Activated naive CD4-positive, alpha-beta T cell treated with anti-CD3 and anti-CD28 coated beads, Interleukin-2, amount 10 ng/mL, durations not matched to agents 7 days and 5 days (primary cell): ENCODE data around the gene ACOXL.
A peak's percentile ranks its signal among the peaks of the same experiment; 100 is the strongest.
"Not testable (repeated sequence)": the region's sequence is repeated elsewhere in the genome, so short reads cannot be mapped to it uniquely, and the experiment has no call there.

ENCODE experiments used
- CTCF ChIA-PET: fragments of 350-600 bp; sonication (Branson Sonifier 250); formaldehyde crosslinking; loops from one replicate; lab custom pipeline; 2021; ENCODE audit warnings: antibody characterized with exemption; lab: Charles Lee
- DNase-seq: peaks from one replicate; pipeline ENCODE4 v3.0.0-alpha.2; 2020
- H3K27ac Mint-ChIP-seq: one replicate; pipeline ENCODE4 v1.8.0; 2021; ENCODE audit warnings: mild to moderate bottlenecking, moderate library complexity, mixed read lengths
- H3K27me3 Mint-ChIP-seq: one replicate; pipeline ENCODE4 v1.8.0; 2021; ENCODE audit warnings: mild to moderate bottlenecking, mixed read lengths
- H3K36me3 Mint-ChIP-seq: one replicate; pipeline ENCODE4 v1.8.0; 2021; ENCODE audit warnings: mixed read lengths
- H3K4me1 Mint-ChIP-seq: one replicate; pipeline ENCODE4 v1.8.0; 2021; ENCODE audit warnings: mixed read lengths
- H3K4me3 Mint-ChIP-seq: one replicate; pipeline ENCODE4 v1.8.0; 2021; ENCODE audit warnings: mild to moderate bottlenecking, moderate library complexity, mixed read lengths
- H3K9me3 Mint-ChIP-seq: one replicate; pipeline ENCODE4 v1.8.0; 2021; ENCODE audit warnings: mixed read lengths

ACOXL gene

GRCh38 chr2:110732422-110733413 is at the start of gene ACOXL:
ACOXL (plus strand) TSS chr2:110732573; CDS start chr2:110768390, 35,817 bp downstream.
- Mint-ChIP-seq H3K4me3 (peak within 1 kb of the TSS; percentile 29), H3K4me1 (peaks cover 13% of the 10 kb centered on the region)
- peak; percentile 39 for DNase-seq

GRCh38 chr2:110682872-110683271 is 49.5 kb upstream of the ACOXL start:
- CTCF ChIA-PET: no interaction called here
- Mint-ChIP-seq H3K27ac (no peak overlapping the region), H3K27me3 (peaks cover 45% of the 10 kb centered on the region), H3K36me3 (no peaks in the 10 kb centered on the region), H3K9me3 (peaks cover 4% of the 10 kb centered on the region), H3K4me3 (no peak overlapping the region), H3K4me1 (peaks cover 16% of the 10 kb centered on the region)
- no peak for DNase-seq

More at GRCh38 chr2:110732422-110733413, at the start of gene ACOXL:
- Mint-ChIP-seq H3K27ac (no peak within 1 kb of the TSS), H3K27me3 (peaks cover 93% of the 10 kb centered on the region), H3K36me3 (no peaks in the 10 kb centered on the region), H3K9me3 (no peaks in the 10 kb centered on the region)
- CTCF ChIA-PET: no interaction called here

GRCh38 chr2:110687775-110688484 is 44.4 kb upstream of the ACOXL start:
- H3K4me3 Mint-ChIP-seq, H3K36me3 Mint-ChIP-seq: not testable (repeated sequence)
- H3K27me3 Mint-ChIP-seq: peaks cover 34% of the 10 kb centered on the region

GRCh38 chr2:110688594-110689091 is 43.7 kb upstream of the ACOXL start:
- Mint-ChIP-seq H3K9me3 (peaks cover 8% of the 10 kb centered on the region), H3K36me3 (no peaks in the 10 kb centered on the region)
- CTCF ChIA-PET: no interaction called here

More at GRCh38 chr2:110687775-110688484, 44.4 kb upstream of the ACOXL start:
- not testable (repeated sequence) for H3K27ac Mint-ChIP-seq, H3K4me1 Mint-ChIP-seq, DNase-seq, H3K9me3 Mint-ChIP-seq
- CTCF ChIA-PET: interaction anchor here (1.4 kb wide), 1 partner anchor 67 kb away, joined by 4 read pairs; no protein-coding TSS in a partner anchor

GRCh38 chr2:110690083-110690965 is 42.0 kb upstream of the ACOXL start:
- Mint-ChIP-seq H3K9me3 (peaks cover 8% of the 10 kb centered on the region), H3K36me3 (no peaks in the 10 kb centered on the region), H3K27me3 (peaks cover 41% of the 10 kb centered on the region), H3K4me3 (no peak overlapping the region), H3K27ac (no peak overlapping the region), H3K4me1 (no peaks in the 10 kb centered on the region)
- CTCF ChIA-PET: no interaction called here
- DNase-seq: no peak

More at GRCh38 chr2:110688594-110689091, 43.7 kb upstream of the ACOXL start:
- peaks cover 37% of the 10 kb centered on the region for H3K27me3 Mint-ChIP-seq
- H3K4me1 Mint-ChIP-seq: no peaks in the 10 kb centered on the region
- no peak overlapping the region for H3K4me3 Mint-ChIP-seq
- no peak overlapping the region for H3K27ac Mint-ChIP-seq
- no peak for DNase-seq

GRCh38 chr2:110691612-110692258 is 40.6 kb upstream of the ACOXL start:
- H3K27ac Mint-ChIP-seq: no peak overlapping the region
- H3K27me3 Mint-ChIP-seq: peaks cover 35% of the 10 kb centered on the region
- H3K4me3 Mint-ChIP-seq: no peak overlapping the region
- H3K4me1 Mint-ChIP-seq: no peaks in the 10 kb centered on the region
- DNase-seq: no peak
- H3K9me3 Mint-ChIP-seq: peaks cover 8% of the 10 kb centered on the region
- no peaks in the 10 kb centered on the region for H3K36me3 Mint-ChIP-seq
- CTCF ChIA-PET: no interaction called here

GRCh38 chr2:110695146-110695898 is 37.1 kb upstream of the ACOXL start:
- CTCF ChIA-PET, H3K4me1 Mint-ChIP-seq, H3K4me3 Mint-ChIP-seq, DNase-seq, H3K9me3 Mint-ChIP-seq, H3K27ac Mint-ChIP-seq, H3K36me3 Mint-ChIP-seq: not testable (repeated sequence)
- peaks cover 35% of the 10 kb centered on the region for H3K27me3 Mint-ChIP-seq

- H3K4me1 Mint-ChIP-seq, DNase-seq: not testable (repeated sequence)
Measured at GRCh38 chr2:110698253-110698652, 34.1 kb upstream of the ACOXL start.

GRCh38 chr2:110702514-110703380 is 29.6 kb upstream of the ACOXL start:
- no peaks in the 10 kb centered on the region for H3K4me1 Mint-ChIP-seq
- peaks cover 22% of the 10 kb centered on the region for H3K27me3 Mint-ChIP-seq
- no peak for DNase-seq
- H3K9me3 Mint-ChIP-seq: no peaks in the 10 kb centered on the region
- CTCF ChIA-PET: no interaction called here
- no peak overlapping the region for H3K4me3 Mint-ChIP-seq
- H3K36me3 Mint-ChIP-seq: no peaks in the 10 kb centered on the region
- H3K27ac Mint-ChIP-seq: no peak overlapping the region

More at GRCh38 chr2:110698253-110698652, 34.1 kb upstream of the ACOXL start:
- H3K36me3 Mint-ChIP-seq, H3K4me3 Mint-ChIP-seq, H3K9me3 Mint-ChIP-seq, CTCF ChIA-PET, H3K27ac Mint-ChIP-seq: not testable (repeated sequence)
- peaks cover 23% of the 10 kb centered on the region for H3K27me3 Mint-ChIP-seq

- no peak for DNase-seq
- CTCF ChIA-PET: no interaction called here
Measured at GRCh38 chr2:110707386-110707965, 24.9 kb upstream of the ACOXL start.

GRCh38 chr2:110708455-110708854 is 23.9 kb upstream of the ACOXL start:
- no peak for DNase-seq
- Mint-ChIP-seq H3K9me3 (no peaks in the 10 kb centered on the region), H3K4me3 (no peak overlapping the region), H3K27ac (no peak overlapping the region), H3K4me1 (no peaks in the 10 kb centered on the region), H3K27me3 (peaks cover 55% of the 10 kb centered on the region), H3K36me3 (no peaks in the 10 kb centered on the region)
- CTCF ChIA-PET: no interaction called here

More at GRCh38 chr2:110707386-110707965, 24.9 kb upstream of the ACOXL start:
- H3K9me3 Mint-ChIP-seq: no peaks in the 10 kb centered on the region
- no peaks in the 10 kb centered on the region for H3K36me3 Mint-ChIP-seq
- peaks cover 48% of the 10 kb centered on the region for H3K27me3 Mint-ChIP-seq
- H3K27ac Mint-ChIP-seq: no peak overlapping the region
- H3K4me3 Mint-ChIP-seq: no peak overlapping the region
- no peaks in the 10 kb centered on the region for H3K4me1 Mint-ChIP-seq

GRCh38 chr2:110712737-110713136 is 19.6 kb upstream of the ACOXL start:
- no peak overlapping the region for H3K4me3 Mint-ChIP-seq
- DNase-seq: no peak
- peaks cover 72% of the 10 kb centered on the region for H3K27me3 Mint-ChIP-seq
- no peak overlapping the region for H3K27ac Mint-ChIP-seq
- no peaks in the 10 kb centered on the region for H3K4me1 Mint-ChIP-seq
- H3K9me3 Mint-ChIP-seq: no peaks in the 10 kb centered on the region
- CTCF ChIA-PET: no interaction called here
- no peaks in the 10 kb centered on the region for H3K36me3 Mint-ChIP-seq
